Neural cell (in vitro differentiated cells): Measurements from ENCODE around the gene ST14. TPM values are rescaled to one million over a fixed set of nuclear protein-coding genes. Genes with fewer than 3 reads are reported as not detected.

Source experiments
- H2AFZ ChIP-seq: fragments of 200-600, 300-800 bp; sonication (generic), shearing (Covaris generic); 2 replicates; pipeline ENCODE4 v1.6.0; 2014; ENCODE audit warnings: low read depth, mild to moderate bottlenecking, antibody characterized with exemption, low read length, moderate library complexity
- H3F3A ChIP-seq: fragments of 200-600 bp; shearing (Covaris generic); 2 replicates; pipeline ENCODE4 v1.6.1; 2016; ENCODE audit warnings: mild to moderate bottlenecking, moderate library complexity, mixed read lengths, antibody characterized with exemption, low read length; ENCODE audit not compliant: insufficient read depth, poor library complexity, severe bottlenecking
- H3K27ac ChIP-seq: fragments of 200-600, 300-800 bp; sonication (generic), shearing (Covaris generic); 2 replicates; pipeline ENCODE4 v1.5.1; 2014; ENCODE audit warnings: mild to moderate bottlenecking, low read length, moderate library complexity
- H3K27me3 ChIP-seq: fragments of 300-800, 200-600 bp; sonication (generic), shearing (Covaris generic); 2 replicates; pipeline ENCODE4 v1.6.0; 2014; ENCODE audit warnings: mild to moderate bottlenecking, low read depth, low read length, moderate library complexity; ENCODE audit not compliant: insufficient read depth
- H3K36me3 ChIP-seq: fragments of 300-800, 200-600 bp; sonication (generic), shearing (Covaris generic); 2 replicates; pipeline ENCODE4 v1.5.1; 2014; ENCODE audit warnings: mild to moderate bottlenecking, antibody characterized with exemption, low read length, moderate library complexity; ENCODE audit not compliant: insufficient read depth
- H3K4me2 ChIP-seq: fragments of 300-800, 200-600 bp; sonication (generic), shearing (Covaris generic); 2 replicates; pipeline ENCODE4 v1.6.0; 2014; ENCODE audit warnings: mild to moderate bottlenecking, low read length
- H3K4me3 ChIP-seq: fragments of 300-800, 200-600 bp; sonication (generic), shearing (Covaris generic); 2 replicates; pipeline ENCODE4 v1.5.1; 2014; ENCODE audit warnings: mild to moderate bottlenecking, low read length, moderate library complexity
- H3K79me2 ChIP-seq: fragments of 200-600 bp; shearing (Covaris generic); replicated peaks from 2 replicates; pipeline ENCODE4 v1.6.0; 2014; ENCODE audit warnings: mild to moderate bottlenecking, low read length, moderate library complexity; ENCODE audit not compliant: insufficient read depth
- H3K9ac ChIP-seq: fragments of 300-800, 200-600 bp; sonication (generic), shearing (Covaris generic); 2 replicates; pipeline ENCODE4 v1.6.1; 2016; ENCODE audit warnings: mild to moderate bottlenecking, low read length, mixed read lengths
- H3K9me2 ChIP-seq: fragments of 200-600 bp; shearing (Covaris generic); 2 replicates; pipeline ENCODE4 v1.6.1; 2016; ENCODE audit warnings: mild to moderate bottlenecking, low read length, mixed read lengths; ENCODE audit not compliant: insufficient read depth
- H3K9me3 ChIP-seq: fragments of 200-600, 300-800 bp; sonication (generic), shearing (Covaris generic); 2 replicates; pipeline ENCODE4 v1.6.1; 2016; ENCODE audit warnings: mild to moderate bottlenecking, mixed run types, low read length, moderate library complexity, mixed read lengths
- H4K20me1 ChIP-seq: fragments of 200-600 bp; shearing (Covaris generic); 2 replicates; pipeline ENCODE4 v1.6.1; 2016; ENCODE audit warnings: mild to moderate bottlenecking, mixed run types; ENCODE audit not compliant: insufficient read depth
- EP300 ChIP-seq: fragments of 450-650 bp; conservative IDR thresholded peaks from 2 replicates; pipeline ENCODE4 v1.6.1; 2014; ENCODE audit warnings: antibody characterized with exemption, mild to moderate bottlenecking, moderate library complexity; ENCODE audit not compliant: poor library complexity, severe bottlenecking
- EZH2 ChIP-seq: fragments of 200-600, 300-800 bp; shearing (Covaris generic), sonication (generic); IDR thresholded peaks from 2 replicates; pipeline ENCODE4 v1.6.1; 2014; ENCODE audit warnings: antibody characterized with exemption, low read length, borderline replicate concordance, mild to moderate bottlenecking; ENCODE audit not compliant: insufficient read depth, poor library complexity, severe bottlenecking
- MXI1 ChIP-seq: fragments of 450-650 bp; conservative IDR thresholded peaks from 2 replicates; pipeline ENCODE4 v1.6.1; 2014; ENCODE audit warnings: antibody characterized with exemption, mild to moderate bottlenecking; ENCODE audit not compliant: poor library complexity, severe bottlenecking
- POLR2AphosphoS5 ChIP-seq: IDR thresholded peaks from 2 replicates; pipeline ENCODE4 v1.6.1; 2012
- RAD21 ChIP-seq: fragments of 450-650 bp; conservative IDR thresholded peaks from 2 replicates; pipeline ENCODE4 v1.6.1; 2014; ENCODE audit warnings: antibody characterized with exemption, mild to moderate bottlenecking, moderate library complexity
- SMC3 ChIP-seq: fragments of 450-650 bp; conservative IDR thresholded peaks from 2 replicates; pipeline ENCODE4 v1.6.1; 2014; ENCODE audit warnings: antibody characterized with exemption, mild to moderate bottlenecking, moderate library complexity; ENCODE audit not compliant: poor library complexity
- TAF1 ChIP-seq: IDR thresholded peaks from 2 replicates; pipeline ENCODE4 v1.6.1; 2012; ENCODE audit warnings: low read depth
- polyA plus RNA-seq: library from polyadenylated mRNA; depleted of rRNA; stranded (reverse); fragments of >200 nt; gene quantifications from 2 replicates; pipeline ENCODE4 v1.2.3, GENCODE V29; 2014
- TF ChIP-seq, protein P1 (sequence below): fragments of 450-650 bp; IDR thresholded peaks from 2 replicates; pipeline ENCODE4 v1.5.1; 2014; ENCODE audit warnings: antibody characterized with exemption, mild to moderate bottlenecking, moderate library complexity; ENCODE audit not compliant: poor library complexity, severe bottlenecking
- TF ChIP-seq, protein P2 (sequence below): IDR thresholded peaks from 2 replicates; pipeline ENCODE4 v1.6.1; 2012; ENCODE audit warnings: borderline replicate concordance

ST14 gene
- polyA plus RNA-seq, 1 donor from 2014 or later: not detected

DNA sequence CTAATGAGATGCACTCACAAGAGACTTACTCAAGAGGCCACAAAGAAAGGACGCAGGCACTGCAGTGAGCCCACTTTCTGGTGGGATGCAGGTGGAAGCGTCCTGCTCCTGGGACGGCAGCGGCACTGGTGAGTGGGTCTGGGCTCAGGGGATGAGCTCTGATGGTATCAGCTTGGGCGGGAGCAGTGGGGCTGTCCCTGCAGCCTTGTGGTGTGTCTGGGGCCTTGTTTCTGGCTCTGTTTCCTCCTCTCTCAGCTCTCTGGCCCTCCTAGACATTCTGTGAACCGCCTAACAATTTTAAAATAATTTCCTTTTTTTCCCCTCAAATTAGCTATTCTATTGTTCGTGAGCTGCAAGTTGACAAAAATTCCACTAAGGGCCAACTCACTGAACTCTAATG lies 8.8 kb upstream of the ST14 start:
- no peak overlapping the region for H3K4me3 ChIP-seq
- TF ChIP-seq RAD21 (no peak), EP300 (no peak), POLR2AphosphoS5 (no peak), EZH2 (no peak), MXI1 (no peak), SMC3 (no peak), TAF1 (no peak)
- TF ChIP-seq, protein P1, sequence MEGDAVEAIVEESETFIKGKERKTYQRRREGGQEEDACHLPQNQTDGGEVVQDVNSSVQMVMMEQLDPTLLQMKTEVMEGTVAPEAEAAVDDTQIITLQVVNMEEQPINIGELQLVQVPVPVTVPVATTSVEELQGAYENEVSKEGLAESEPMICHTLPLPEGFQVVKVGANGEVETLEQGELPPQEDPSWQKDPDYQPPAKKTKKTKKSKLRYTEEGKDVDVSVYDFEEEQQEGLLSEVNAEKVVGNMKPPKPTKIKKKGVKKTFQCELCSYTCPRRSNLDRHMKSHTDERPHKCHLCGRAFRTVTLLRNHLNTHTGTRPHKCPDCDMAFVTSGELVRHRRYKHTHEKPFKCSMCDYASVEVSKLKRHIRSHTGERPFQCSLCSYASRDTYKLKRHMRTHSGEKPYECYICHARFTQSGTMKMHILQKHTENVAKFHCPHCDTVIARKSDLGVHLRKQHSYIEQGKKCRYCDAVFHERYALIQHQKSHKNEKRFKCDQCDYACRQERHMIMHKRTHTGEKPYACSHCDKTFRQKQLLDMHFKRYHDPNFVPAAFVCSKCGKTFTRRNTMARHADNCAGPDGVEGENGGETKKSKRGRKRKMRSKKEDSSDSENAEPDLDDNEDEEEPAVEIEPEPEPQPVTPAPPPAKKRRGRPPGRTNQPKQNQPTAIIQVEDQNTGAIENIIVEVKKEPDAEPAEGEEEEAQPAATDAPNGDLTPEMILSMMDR: no peak
- TF ChIP-seq, protein P2, sequence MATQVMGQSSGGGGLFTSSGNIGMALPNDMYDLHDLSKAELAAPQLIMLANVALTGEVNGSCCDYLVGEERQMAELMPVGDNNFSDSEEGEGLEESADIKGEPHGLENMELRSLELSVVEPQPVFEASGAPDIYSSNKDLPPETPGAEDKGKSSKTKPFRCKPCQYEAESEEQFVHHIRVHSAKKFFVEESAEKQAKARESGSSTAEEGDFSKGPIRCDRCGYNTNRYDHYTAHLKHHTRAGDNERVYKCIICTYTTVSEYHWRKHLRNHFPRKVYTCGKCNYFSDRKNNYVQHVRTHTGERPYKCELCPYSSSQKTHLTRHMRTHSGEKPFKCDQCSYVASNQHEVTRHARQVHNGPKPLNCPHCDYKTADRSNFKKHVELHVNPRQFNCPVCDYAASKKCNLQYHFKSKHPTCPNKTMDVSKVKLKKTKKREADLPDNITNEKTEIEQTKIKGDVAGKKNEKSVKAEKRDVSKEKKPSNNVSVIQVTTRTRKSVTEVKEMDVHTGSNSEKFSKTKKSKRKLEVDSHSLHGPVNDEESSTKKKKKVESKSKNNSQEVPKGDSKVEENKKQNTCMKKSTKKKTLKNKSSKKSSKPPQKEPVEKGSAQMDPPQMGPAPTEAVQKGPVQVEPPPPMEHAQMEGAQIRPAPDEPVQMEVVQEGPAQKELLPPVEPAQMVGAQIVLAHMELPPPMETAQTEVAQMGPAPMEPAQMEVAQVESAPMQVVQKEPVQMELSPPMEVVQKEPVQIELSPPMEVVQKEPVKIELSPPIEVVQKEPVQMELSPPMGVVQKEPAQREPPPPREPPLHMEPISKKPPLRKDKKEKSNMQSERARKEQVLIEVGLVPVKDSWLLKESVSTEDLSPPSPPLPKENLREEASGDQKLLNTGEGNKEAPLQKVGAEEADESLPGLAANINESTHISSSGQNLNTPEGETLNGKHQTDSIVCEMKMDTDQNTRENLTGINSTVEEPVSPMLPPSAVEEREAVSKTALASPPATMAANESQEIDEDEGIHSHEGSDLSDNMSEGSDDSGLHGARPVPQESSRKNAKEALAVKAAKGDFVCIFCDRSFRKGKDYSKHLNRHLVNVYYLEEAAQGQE: no peak
- H2AFZ ChIP-seq: no peak overlapping the region
- H3K36me3 ChIP-seq: peaks cover 8% of the 10 kb centered on the region
- no peaks in the 10 kb centered on the region for H3K9me2 ChIP-seq
- H4K20me1 ChIP-seq: no peaks in the 10 kb centered on the region
- no peak overlapping the region for H3K4me2 ChIP-seq
- H3K27me3 ChIP-seq: no peaks in the 10 kb centered on the region
- H3K9ac ChIP-seq: no peak overlapping the region
- H3K9me3 ChIP-seq: no peaks in the 10 kb centered on the region
- no peaks in the 10 kb centered on the region for H3K79me2 ChIP-seq
- H3K27ac ChIP-seq: no peak overlapping the region
- no peaks in the 10 kb centered on the region for H3F3A ChIP-seq

DNA sequence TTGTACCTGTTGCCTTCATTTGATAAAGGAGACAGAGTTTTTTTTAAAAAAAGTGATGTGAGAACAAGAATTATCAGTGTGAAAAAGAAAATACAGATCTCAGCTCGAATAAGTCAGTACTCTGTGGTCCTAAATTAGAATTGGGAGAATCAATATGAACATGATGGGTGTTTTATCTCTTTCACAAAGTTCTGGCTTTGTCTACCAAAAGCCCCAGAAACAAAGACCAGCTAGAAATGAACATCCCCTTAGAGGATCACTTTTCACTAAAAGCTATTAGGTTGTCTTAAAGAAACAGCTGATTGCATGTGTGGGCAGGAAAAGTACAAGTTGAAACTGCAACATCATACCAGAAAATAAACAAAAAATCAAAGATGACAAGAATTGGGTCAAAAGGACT lies 8.4 kb upstream of the ST14 start:
- no peak overlapping the region for H3K9ac ChIP-seq
- no peak overlapping the region for H3K4me2 ChIP-seq
- no peaks in the 10 kb centered on the region for H3K9me3 ChIP-seq
- no peak overlapping the region for H3K4me3 ChIP-seq
- H3F3A ChIP-seq: no peaks in the 10 kb centered on the region
- H3K36me3 ChIP-seq: peaks cover 8% of the 10 kb centered on the region
- H3K9me2 ChIP-seq: no peaks in the 10 kb centered on the region
- TF ChIP-seq, protein P2: no peak
- TF ChIP-seq TAF1 (no peak), RAD21 (no peak), MXI1 (no peak), SMC3 (no peak), EZH2 (no peak), POLR2AphosphoS5 (no peak), EP300 (no peak)
- TF ChIP-seq, protein P1: no peak
- no peak overlapping the region for H2AFZ ChIP-seq
- H4K20me1 ChIP-seq: no peaks in the 10 kb centered on the region
- no peak overlapping the region for H3K27ac ChIP-seq
- no peaks in the 10 kb centered on the region for H3K79me2 ChIP-seq
- H3K27me3 ChIP-seq: no peaks in the 10 kb centered on the region
